ENCODE measurements around the gene SEZ6L.

The SEZ6L gene

GRCh38 chr22:26194877-26195276 lies 25.6 kb downstream of the SEZ6L start:
- no peak overlapping the region for H3K4me2 ChIP-seq (ENCODE audit: low read length)
- H3K4me3 ChIP-seq (ENCODE audit: low read length): no peak overlapping the region
- H3K79me2 ChIP-seq (ENCODE audit: control insufficient read depth, low read length): no peaks in the 10 kb centered on the region
- H3K27ac ChIP-seq (ENCODE audit: low read depth, low read length): no peak overlapping the region
- 0 out of 2 replicates have a peak, but pooled peaks cover 3% of the 10 kb centered on the region for H3K27me3 ChIP-seq (ENCODE audit: control insufficient read depth, low read length)
- no peaks in the 10 kb centered on the region for H3K9me3 ChIP-seq (ENCODE audit: control insufficient read depth, insufficient read depth, low read length)
- H4K20me1 ChIP-seq (ENCODE audit: control insufficient read depth, insufficient read depth, low read depth, low read length): no peaks in the 10 kb centered on the region
- no peaks in the 10 kb centered on the region for H3K4me1 ChIP-seq (ENCODE audit: control insufficient read depth, low read length)
- no peaks in the 10 kb centered on the region for H3K9me2 ChIP-seq (replicated peaks; ENCODE audit: control insufficient read depth, low read length)
- TF ChIP-seq EZH2phosphoT487 (IDR thresholded peaks at IDR 0.05; ENCODE audit: borderline replicate concordance, low read length) (no peak), CTCF (IDR thresholded peaks at IDR 0.05; ENCODE audit: low read depth, low read length, poor library complexity, severe bottlenecking) (no peak)
- no peaks in the 10 kb centered on the region for H3K36me3 ChIP-seq (ENCODE audit: control insufficient read depth, low read length)
- H3F3A ChIP-seq (ENCODE audit: control insufficient read depth, insufficient read depth): no peaks in the 10 kb centered on the region

GRCh38 chr22:26196657-26197056 lies 27.4 kb downstream of the SEZ6L start:
- Histone ChIP-seq H4K20me1 (ENCODE audit: control insufficient read depth, insufficient read depth, low read depth, low read length) (no peaks in the 10 kb centered on the region), H3K4me1 (ENCODE audit: control insufficient read depth, low read length) (no peaks in the 10 kb centered on the region), H3K4me3 (ENCODE audit: low read length) (no peak overlapping the region), H3K27ac (ENCODE audit: low read depth, low read length) (no peak overlapping the region), H3K4me2 (ENCODE audit: low read length) (no peak overlapping the region), H3K79me2 (ENCODE audit: control insufficient read depth, low read length) (no peaks in the 10 kb centered on the region), H3K9me2 (replicated peaks; ENCODE audit: control insufficient read depth, low read length) (no peaks in the 10 kb centered on the region), H3F3A (ENCODE audit: control insufficient read depth, insufficient read depth) (no peaks in the 10 kb centered on the region), H3K9me3 (ENCODE audit: control insufficient read depth, insufficient read depth, low read length) (no peaks in the 10 kb centered on the region), H3K27me3 (ENCODE audit: control insufficient read depth, low read length) (0 out of 2 replicates have a peak, but pooled peaks cover 3% of the 10 kb centered on the region), H3K36me3 (ENCODE audit: control insufficient read depth, low read length) (no peaks in the 10 kb centered on the region)
- TF ChIP-seq EZH2phosphoT487 (IDR thresholded peaks at IDR 0.05; ENCODE audit: borderline replicate concordance, low read length): no peak
- no peak for TF ChIP-seq CTCF (IDR thresholded peaks at IDR 0.05; ENCODE audit: low read depth, low read length, poor library complexity, severe bottlenecking)

GRCh38 chr22:26197425-26197824 lies 28.2 kb downstream of the SEZ6L start:
- no peaks in the 10 kb centered on the region for H3K4me1 ChIP-seq (ENCODE audit: control insufficient read depth, low read length)
- H3K9me3 ChIP-seq (ENCODE audit: control insufficient read depth, insufficient read depth, low read length): no peaks in the 10 kb centered on the region
- no peak overlapping the region for H3K27ac ChIP-seq (ENCODE audit: low read depth, low read length)
- 0 out of 2 replicates have a peak, but pooled peaks cover 3% of the 10 kb centered on the region for H3K27me3 ChIP-seq (ENCODE audit: control insufficient read depth, low read length)
- no peak overlapping the region for H3K4me2 ChIP-seq (ENCODE audit: low read length)
- no peaks in the 10 kb centered on the region for H3F3A ChIP-seq (ENCODE audit: control insufficient read depth, insufficient read depth)
- no peak overlapping the region for H3K4me3 ChIP-seq (ENCODE audit: low read length)
- no peaks in the 10 kb centered on the region for H3K36me3 ChIP-seq (ENCODE audit: control insufficient read depth, low read length)
- H3K9me2 ChIP-seq (replicated peaks; ENCODE audit: control insufficient read depth, low read length): no peaks in the 10 kb centered on the region
- H4K20me1 ChIP-seq (ENCODE audit: control insufficient read depth, insufficient read depth, low read depth, low read length): no peaks in the 10 kb centered on the region
- H3K79me2 ChIP-seq (ENCODE audit: control insufficient read depth, low read length): no peaks in the 10 kb centered on the region
- no peak for TF ChIP-seq CTCF (IDR thresholded peaks at IDR 0.05; ENCODE audit: low read depth, low read length, poor library complexity, severe bottlenecking)
- no peak for TF ChIP-seq EZH2phosphoT487 (IDR thresholded peaks at IDR 0.05; ENCODE audit: borderline replicate concordance, low read length)
